ENCODE data around the gene ERN1.
"Not testable (repeated sequence)": the region's sequence is repeated elsewhere in the genome, so short reads cannot be mapped to it uniquely, and the experiment has no call there.

Gene ERN1

DNA sequence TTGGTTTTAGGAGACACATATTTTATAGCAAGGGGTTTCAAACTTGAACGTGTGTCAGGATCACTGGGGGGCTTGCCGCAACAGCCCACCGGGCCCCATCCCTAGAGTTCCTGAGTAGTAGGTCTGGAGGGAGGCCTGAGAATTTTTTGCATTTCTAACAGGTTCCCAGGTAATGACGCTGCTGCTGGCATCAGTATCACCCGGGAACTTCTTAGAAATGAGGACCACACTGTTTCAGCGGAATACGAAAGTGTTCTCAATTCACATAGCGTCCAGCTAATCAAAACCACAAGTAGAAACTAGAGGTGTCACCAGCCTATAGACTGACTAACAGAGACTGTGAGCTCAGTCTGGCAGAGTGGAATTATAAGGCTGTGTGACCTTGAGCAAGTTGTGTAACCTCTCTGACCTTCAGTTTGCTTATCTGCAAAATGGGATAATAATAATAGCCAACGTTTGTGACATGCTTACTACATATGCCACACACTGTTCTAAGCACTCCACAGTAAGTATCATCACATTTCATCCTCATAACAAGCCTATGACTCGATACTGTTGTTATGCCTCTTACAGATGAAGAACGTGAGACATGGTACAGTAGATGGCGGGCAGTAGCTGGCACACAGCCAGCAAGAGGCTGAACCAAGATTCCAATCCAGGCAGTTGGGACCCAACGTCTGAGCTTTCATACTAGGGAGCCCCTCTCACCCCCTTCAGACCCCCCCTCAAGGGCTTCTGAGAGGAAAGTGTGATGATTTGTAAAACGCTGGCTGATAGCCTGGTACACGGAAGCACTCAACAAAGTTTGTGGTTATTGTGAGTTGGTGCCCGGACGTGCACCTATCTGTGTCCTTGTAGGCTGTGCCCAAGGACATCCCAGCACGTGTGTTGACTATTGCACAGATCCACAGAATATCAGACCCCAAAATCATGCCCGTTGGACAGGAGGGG, 104.9 kb downstream of the ERN1 start:
- Histone ChIP-seq H3K27me3 (ENCODE audit: control insufficient read depth in 1 of 2, insufficient read depth in 2 of 2, low read length in 2 of 2) (no peaks in the 10 kb centered on the region), H3K4me3 (ENCODE audit: low read depth in 1 of 2, low read length in 2 of 2) (no peak overlapping the region), H3K36me3 (ENCODE audit: insufficient read depth, low read length) (no peaks in the 10 kb centered on the region), H3K4me1 (ENCODE audit: insufficient read depth, low read length) (no peaks in the 10 kb centered on the region), H3K27ac (ENCODE audit: low read depth, low read length) (no peak overlapping the region), H3K9ac (ENCODE audit: low read length) (no peak overlapping the region), H3K9me3 (ENCODE audit: low read length) (no peaks in the 10 kb centered on the region)

DNA sequence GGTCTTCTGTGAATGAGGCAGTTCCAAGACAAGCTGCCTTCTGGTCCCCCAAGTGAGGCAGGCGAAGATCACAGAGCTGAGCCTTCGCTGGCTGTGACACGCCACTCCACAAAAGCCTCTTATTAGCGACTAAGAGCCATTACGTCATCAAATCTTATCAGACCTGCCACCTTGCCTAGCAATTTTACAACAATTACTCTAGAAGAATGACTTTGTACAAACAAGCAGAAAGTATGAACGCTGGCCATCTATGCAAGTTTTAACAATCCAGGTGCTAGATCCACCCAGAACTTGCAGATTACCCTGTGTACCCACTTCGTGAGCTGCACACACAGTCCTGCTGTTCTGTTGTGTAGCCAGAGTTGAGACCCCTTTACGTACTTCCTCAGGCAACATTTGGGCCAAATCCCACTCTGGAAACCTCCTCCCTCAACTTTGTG, 105.7 kb downstream of the ERN1 start:
- Histone ChIP-seq H3K27ac (ENCODE audit: low read depth, low read length) (no peak overlapping the region), H3K36me3 (ENCODE audit: insufficient read depth, low read length) (no peaks in the 10 kb centered on the region), H3K4me1 (ENCODE audit: insufficient read depth, low read length) (no peaks in the 10 kb centered on the region), H3K27me3 (ENCODE audit: control insufficient read depth in 1 of 2, insufficient read depth in 2 of 2, low read length in 2 of 2) (no peaks in the 10 kb centered on the region), H3K4me3 (ENCODE audit: low read depth in 1 of 2, low read length in 2 of 2) (no peak overlapping the region), H3K9ac (ENCODE audit: low read length) (no peak overlapping the region), H3K9me3 (ENCODE audit: low read length) (no peaks in the 10 kb centered on the region)

DNA sequence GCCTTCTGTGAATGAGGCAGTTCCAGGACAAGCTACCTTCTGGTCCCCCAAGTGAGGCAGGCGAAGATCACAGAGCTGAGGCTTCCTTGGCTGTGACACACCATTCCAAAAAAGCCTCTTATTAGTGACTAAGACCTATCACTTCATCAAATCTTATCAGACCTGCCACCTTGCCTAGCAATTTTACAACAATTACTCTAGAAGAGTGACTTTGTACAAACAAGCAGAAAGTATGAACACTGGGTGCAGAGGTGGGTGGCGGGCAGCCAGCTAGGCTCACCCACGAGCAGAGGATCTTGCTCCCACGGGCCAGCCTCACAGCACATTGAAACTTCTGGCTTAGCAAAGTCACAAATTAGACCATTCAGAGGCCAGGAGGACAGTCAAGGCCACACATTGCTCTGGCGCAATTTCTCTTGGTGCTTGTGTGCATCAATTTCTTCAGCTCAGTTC, 107.3 kb downstream of the ERN1 start:
- H3K4me1 ChIP-seq (ENCODE audit: insufficient read depth, low read length), result no peaks in the 10 kb centered on the region
- no peak overlapping the region for H3K9ac ChIP-seq (ENCODE audit: low read length)
- no peaks in the 10 kb centered on the region for H3K27me3 ChIP-seq (ENCODE audit: control insufficient read depth in 1 of 2, insufficient read depth in 2 of 2, low read length in 2 of 2)
- H3K4me3 ChIP-seq (ENCODE audit: low read depth in 1 of 2, low read length in 2 of 2), result no peak overlapping the region
- no peaks in the 10 kb centered on the region for H3K36me3 ChIP-seq (ENCODE audit: insufficient read depth, low read length)
- H3K9me3 ChIP-seq (ENCODE audit: low read length), result no peaks in the 10 kb centered on the region
- no peak overlapping the region for H3K27ac ChIP-seq (ENCODE audit: low read depth, low read length)

DNA sequence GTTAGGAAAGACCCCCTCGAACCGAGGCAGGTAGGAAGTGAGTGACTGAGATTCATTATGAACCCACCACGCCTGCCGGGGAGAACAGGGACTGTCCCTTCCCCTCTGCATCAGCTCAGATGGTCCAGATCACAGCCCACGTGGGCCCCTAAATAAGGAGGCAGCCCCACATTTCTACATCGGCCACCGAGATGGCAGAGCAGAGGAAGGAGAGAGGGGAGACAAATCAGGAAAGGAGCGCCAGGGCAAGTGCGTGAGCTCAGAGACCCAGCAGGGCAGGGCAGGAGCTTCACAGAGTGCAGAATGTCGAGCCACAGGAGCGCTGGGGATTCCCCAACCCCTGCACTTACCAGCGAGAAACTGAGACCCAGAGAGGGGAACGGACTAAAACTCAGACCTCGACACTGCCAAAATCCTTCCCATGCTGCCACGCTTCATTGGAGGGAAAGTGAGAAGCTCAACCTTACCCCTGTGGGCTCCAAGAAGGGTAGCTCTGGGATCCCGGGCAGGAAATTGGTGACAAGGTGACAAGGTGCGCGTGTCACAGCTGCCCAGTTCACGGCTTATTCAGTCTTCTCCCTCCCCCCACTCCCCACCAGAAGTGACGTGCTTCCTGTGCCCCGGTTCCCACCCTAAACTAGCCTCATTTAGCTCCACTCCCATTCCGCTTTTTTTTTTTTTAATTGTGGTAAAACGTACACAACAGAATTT, 109.7 kb downstream of the ERN1 start, which contains the start of gene ICAM2:
TSS of gene ICAM2 (minus strand) at position 578 of the 711 bp plus-strand sequence. CDS start 13,942 bp downstream, outside the sequence.
- Histone ChIP-seq H3K4me3 (ENCODE audit: low read depth in 1 of 2, low read length in 2 of 2) (peak within 1 kb of the TSS in 1 of 2 donors; percentile 48), H3K27ac (ENCODE audit: low read depth, low read length) (no peak within 1 kb of the TSS), H3K4me1 (ENCODE audit: insufficient read depth, low read length) (no peaks in the 10 kb centered on the region), H3K27me3 (ENCODE audit: control insufficient read depth in 1 of 2, insufficient read depth in 2 of 2, low read length in 2 of 2) (no peaks in the 10 kb centered on the region), H3K36me3 (ENCODE audit: insufficient read depth, low read length) (no peaks in the 10 kb centered on the region), H3K9ac (ENCODE audit: low read length) (no peak within 1 kb of the TSS), H3K9me3 (ENCODE audit: low read length) (no peaks in the 10 kb centered on the region)

DNA sequence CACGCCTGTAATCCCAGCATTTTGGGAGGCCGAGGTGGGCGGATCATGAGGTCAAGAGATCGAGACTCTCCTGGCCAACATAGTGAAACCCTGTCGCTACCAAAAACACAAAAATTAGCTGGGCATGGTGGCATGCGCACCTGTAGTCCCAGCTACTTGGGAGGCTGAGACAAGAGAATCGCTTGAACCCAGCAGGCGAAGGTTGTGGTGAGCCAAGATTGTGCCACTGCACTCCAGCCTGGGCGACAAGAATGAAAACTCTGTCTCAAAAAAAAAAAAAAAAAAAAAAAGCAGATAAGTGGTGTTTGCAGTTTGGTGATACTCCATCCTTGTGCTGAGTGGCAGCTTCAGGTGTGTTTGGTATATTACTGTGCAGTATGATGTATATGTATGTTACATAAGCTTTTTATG, 110.4 kb downstream of the ERN1 start:
- not testable (repeated sequence) for H3K9ac ChIP-seq (ENCODE audit: low read length); H3K27me3 ChIP-seq (ENCODE audit: control insufficient read depth in 1 of 2, insufficient read depth in 2 of 2, low read length in 2 of 2); H3K4me1 ChIP-seq (ENCODE audit: insufficient read depth, low read length); H3K27ac ChIP-seq (ENCODE audit: low read depth, low read length); H3K36me3 ChIP-seq (ENCODE audit: insufficient read depth, low read length); H3K9me3 ChIP-seq (ENCODE audit: low read length)
- peak overlapping the region in 1 of 2 donors; percentile 48 for H3K4me3 ChIP-seq (ENCODE audit: low read depth in 1 of 2, low read length in 2 of 2)

DNA sequence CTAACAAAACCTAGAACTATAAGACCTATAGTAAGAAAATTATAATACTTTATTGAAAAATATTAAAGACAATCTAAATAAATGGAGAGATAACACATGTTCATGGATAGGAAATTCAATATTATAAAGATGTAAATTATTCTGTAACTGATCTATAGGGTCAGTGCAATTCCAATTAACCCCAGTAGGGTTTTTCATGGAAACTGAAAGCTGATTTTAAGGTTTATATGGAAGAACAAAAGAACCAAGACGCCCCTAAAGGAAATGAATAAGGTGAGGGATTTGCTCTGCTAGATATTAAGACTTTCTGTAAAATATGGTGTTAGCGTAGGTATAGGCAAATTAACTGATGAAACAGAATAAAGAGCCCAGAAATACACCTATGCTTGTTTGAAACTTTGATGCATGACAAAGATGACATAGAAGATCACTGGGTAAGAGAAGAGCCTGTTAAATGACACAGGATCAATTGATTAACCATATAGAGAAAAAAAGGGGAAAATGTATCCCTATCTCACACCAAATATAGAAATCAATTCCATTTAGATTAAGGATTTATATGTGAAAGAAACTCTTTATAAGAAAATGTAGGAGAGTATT, 112.5 kb downstream of the ERN1 start:
- Histone ChIP-seq H3K9me3 (ENCODE audit: low read length) (no peaks in the 10 kb centered on the region), H3K27ac (ENCODE audit: low read depth, low read length) (no peak overlapping the region), H3K9ac (ENCODE audit: low read length) (no peak overlapping the region), H3K4me1 (ENCODE audit: insufficient read depth, low read length) (no peaks in the 10 kb centered on the region), H3K4me3 (ENCODE audit: low read depth in 1 of 2, low read length in 2 of 2) (no peak overlapping the region), H3K27me3 (ENCODE audit: control insufficient read depth in 1 of 2, insufficient read depth in 2 of 2, low read length in 2 of 2) (no peaks in the 10 kb centered on the region), H3K36me3 (ENCODE audit: insufficient read depth, low read length) (no peaks in the 10 kb centered on the region)

DNA sequence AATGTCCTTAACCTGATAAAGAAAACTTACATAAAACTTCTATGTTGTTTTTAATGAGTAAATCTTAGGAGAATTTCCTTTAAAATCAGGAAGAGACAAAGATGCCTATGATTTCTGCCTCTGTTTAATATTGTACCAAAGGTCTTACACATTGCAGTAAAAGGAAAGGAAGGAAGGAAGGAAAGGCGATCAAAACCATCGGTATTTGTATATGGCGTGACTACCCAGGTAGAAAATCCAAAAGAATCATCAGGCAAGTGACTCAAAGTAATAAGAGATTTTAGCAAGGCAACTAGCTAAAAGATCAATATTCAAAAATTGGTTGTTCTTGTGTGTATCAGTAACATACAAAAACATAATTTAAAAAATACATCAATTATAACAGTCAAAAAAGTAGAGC, 113.0 kb downstream of the ERN1 start:
- H3K4me3 ChIP-seq (ENCODE audit: low read depth in 1 of 2, low read length in 2 of 2), result no peak overlapping the region
- H3K27ac ChIP-seq (ENCODE audit: low read depth, low read length), result no peak overlapping the region
- H3K27me3 ChIP-seq (ENCODE audit: control insufficient read depth in 1 of 2, insufficient read depth in 2 of 2, low read length in 2 of 2), result no peaks in the 10 kb centered on the region
- no peak overlapping the region for H3K9ac ChIP-seq (ENCODE audit: low read length)
- no peaks in the 10 kb centered on the region for H3K9me3 ChIP-seq (ENCODE audit: low read length)
- H3K36me3 ChIP-seq (ENCODE audit: insufficient read depth, low read length), result no peaks in the 10 kb centered on the region
- no peaks in the 10 kb centered on the region for H3K4me1 ChIP-seq (ENCODE audit: insufficient read depth, low read length)

DNA sequence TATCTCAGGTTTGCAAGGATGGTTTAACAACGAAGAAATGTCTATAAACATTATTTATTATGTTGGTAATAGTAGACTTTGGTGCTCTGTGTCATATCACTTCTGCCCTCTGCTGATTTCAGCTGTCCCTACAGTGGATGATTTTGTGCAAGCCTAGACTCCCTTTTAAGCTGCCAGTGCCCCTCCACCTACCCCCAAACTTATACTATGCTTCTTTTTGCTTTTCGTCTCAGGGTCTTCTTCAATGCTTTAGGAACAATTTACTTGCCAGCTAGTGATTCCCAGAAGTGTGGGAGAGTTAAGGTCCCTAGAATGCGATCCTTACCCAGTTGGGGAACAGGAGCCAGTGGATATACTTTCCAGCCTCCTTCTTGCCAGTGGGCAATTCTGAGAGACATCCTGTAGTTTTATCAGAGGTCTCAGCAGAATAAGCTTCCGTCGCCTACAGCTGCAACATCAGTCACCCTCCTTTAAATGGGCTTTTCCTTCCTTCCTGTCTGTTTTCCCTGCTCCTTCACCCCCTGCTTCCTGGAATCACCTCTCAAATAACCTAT, 113.6 kb downstream of the ERN1 start:
- no peak overlapping the region for H3K4me3 ChIP-seq (ENCODE audit: low read depth in 1 of 2, low read length in 2 of 2)
- no peaks in the 10 kb centered on the region for H3K4me1 ChIP-seq (ENCODE audit: insufficient read depth, low read length)

DNA sequence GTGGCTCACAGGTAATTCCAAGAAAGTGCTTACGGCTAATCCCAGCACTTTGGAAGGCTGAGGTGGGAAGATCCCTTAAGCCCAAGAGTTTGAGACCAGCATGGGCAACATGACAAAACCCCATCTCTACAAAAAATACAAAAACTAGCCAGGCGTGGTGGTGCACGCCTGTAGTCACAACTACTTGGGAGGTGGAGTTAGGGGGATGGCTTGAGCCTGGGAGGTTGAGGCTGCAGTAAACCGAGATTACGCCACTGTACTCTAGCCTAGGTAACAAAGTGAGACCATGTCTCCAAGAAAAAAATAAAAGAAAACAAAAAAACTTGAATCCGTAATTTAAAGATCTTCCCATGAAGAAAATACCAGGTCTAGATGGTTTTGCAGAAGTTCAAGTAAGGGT, 114.5 kb downstream of the ERN1 start:
- no peaks in the 10 kb centered on the region for H3K4me1 ChIP-seq (ENCODE audit: insufficient read depth, low read length)
- no peaks in the 10 kb centered on the region for H3K27me3 ChIP-seq (ENCODE audit: control insufficient read depth in 1 of 2, insufficient read depth in 2 of 2, low read length in 2 of 2)
- H3K9me3 ChIP-seq (ENCODE audit: low read length), result no peaks in the 10 kb centered on the region
- no peak overlapping the region for H3K4me3 ChIP-seq (ENCODE audit: low read depth in 1 of 2, low read length in 2 of 2)
- H3K9ac ChIP-seq (ENCODE audit: low read length), result no peak overlapping the region
- H3K36me3 ChIP-seq (ENCODE audit: insufficient read depth, low read length), result no peaks in the 10 kb centered on the region
- no peak overlapping the region for H3K27ac ChIP-seq (ENCODE audit: low read depth, low read length)

More for the DNA sequence above, 113.6 kb downstream of the ERN1 start:
- Histone ChIP-seq H3K9me3 (ENCODE audit: low read length) (no peaks in the 10 kb centered on the region), H3K36me3 (ENCODE audit: insufficient read depth, low read length) (no peaks in the 10 kb centered on the region), H3K27me3 (ENCODE audit: control insufficient read depth in 1 of 2, insufficient read depth in 2 of 2, low read length in 2 of 2) (no peaks in the 10 kb centered on the region), H3K27ac (ENCODE audit: low read depth, low read length) (no peak overlapping the region), H3K9ac (ENCODE audit: low read length) (no peak overlapping the region)

DNA sequence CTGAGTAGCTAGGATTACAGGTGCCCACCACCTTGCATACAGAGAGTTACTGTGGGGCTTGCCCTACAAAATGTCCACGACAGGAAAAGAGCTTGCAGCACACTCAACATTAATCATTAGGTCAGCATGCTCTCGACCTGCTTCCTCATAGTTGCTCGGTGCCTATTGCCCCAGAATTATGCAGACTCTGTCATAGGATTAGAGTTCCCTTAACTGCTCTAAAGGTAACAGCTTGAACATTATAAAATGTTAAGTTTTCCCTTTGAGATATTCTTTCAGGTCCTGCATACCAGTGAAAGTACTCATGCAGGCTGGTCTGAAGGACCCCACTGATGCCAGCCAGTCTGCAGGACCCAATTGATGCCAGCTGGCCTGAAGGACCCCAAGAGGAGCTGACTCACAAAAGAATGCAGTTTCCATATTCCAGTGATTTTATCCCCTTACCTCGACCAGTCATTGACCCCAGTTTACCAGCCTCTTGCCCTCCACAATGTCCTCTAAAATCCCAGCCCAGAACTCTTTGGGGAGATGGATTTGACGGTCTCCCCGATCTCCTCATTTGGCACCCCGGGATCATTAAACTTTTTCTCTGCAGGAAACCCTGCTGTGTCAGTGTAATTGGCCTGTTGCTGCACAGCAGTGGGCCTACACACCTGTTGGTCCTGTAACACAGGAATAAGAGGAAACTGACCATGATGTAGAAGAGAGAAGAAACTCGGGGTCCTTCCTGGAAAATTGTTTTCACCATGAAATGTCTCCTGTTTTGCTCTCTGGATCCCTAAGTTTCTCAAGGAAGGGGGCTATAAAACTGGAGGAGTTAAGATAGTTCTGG, 120.2 kb downstream of the ERN1 start:
- H3K4me3 ChIP-seq (ENCODE audit: low read depth in 1 of 2, low read length in 2 of 2), result no peak overlapping the region
- no peaks in the 10 kb centered on the region for H3K4me1 ChIP-seq (ENCODE audit: insufficient read depth, low read length)
- no peaks in the 10 kb centered on the region for H3K36me3 ChIP-seq (ENCODE audit: insufficient read depth, low read length)
- no peak overlapping the region for H3K9ac ChIP-seq (ENCODE audit: low read length)
- no peak overlapping the region for H3K27ac ChIP-seq (ENCODE audit: low read depth, low read length)
- H3K9me3 ChIP-seq (ENCODE audit: low read length), result no peaks in the 10 kb centered on the region
- H3K27me3 ChIP-seq (ENCODE audit: control insufficient read depth in 1 of 2, insufficient read depth in 2 of 2, low read length in 2 of 2), result no peaks in the 10 kb centered on the region

All from muscle layer of colon (tissue), 2 donors.